Liver (tissue), 3 donors: ENCODE data around the gene IRF9.

ENCODE experiments used
- ATF3 ChIP-seq: IDR thresholded peaks from 2 replicates; pipeline ENCODE4 v1.6.1; 2016; ENCODE audit warnings: antibody characterized with exemption
- CTCF ChIP-seq: fragments of 150-350 bp; IDR thresholded peaks from 2 replicates; pipeline ENCODE4 v1.5.1; 2017; ENCODE audit warnings: improper control_type of control experiment, low read depth, low read length; ENCODE audit not compliant: missing input control
- JUND ChIP-seq, 2 donors: IDR thresholded peaks; 2 replicates each; pipeline ENCODE4 v1.6.1; 2016; ENCODE audit warnings: antibody characterized with exemption in 2 of 2
- RAD21 ChIP-seq, 2 donors: IDR thresholded peaks; 2 replicates each; pipeline ENCODE4 v1.6.1; 2016; ENCODE audit warnings: antibody characterized with exemption in 2 of 2, mild to moderate bottlenecking in 2 of 2
- REST ChIP-seq: IDR thresholded peaks from 2 replicates; pipeline ENCODE4 v1.6.1; 2016; ENCODE audit warnings: antibody characterized with exemption, mild to moderate bottlenecking
- TAF1 ChIP-seq: conservative IDR thresholded peaks from 2 replicates; pipeline ENCODE4 v1.6.1; 2016; ENCODE audit warnings: antibody characterized with exemption, mild to moderate bottlenecking
- YY1 ChIP-seq: IDR thresholded peaks from 2 replicates; pipeline ENCODE4 v1.6.1; 2016; ENCODE audit warnings: antibody characterized with exemption, mild to moderate bottlenecking
- donor health status: healthy.
- donor health status: healthy.

- TF ChIP-seq JUND (IDR thresholded peaks at IDR 0.05) (no peak), CTCF (no peak), TAF1 (no peak), YY1 (no peak), REST (no peak), RAD21 (IDR thresholded peaks at IDR 0.05) (no peak), ATF3 (no peak)
Observed at GRCh38 chr14:24177891-24178290, 16.8 kb downstream of the IRF9 start.
